Urinary bladder (tissue), 4 donors: ENCODE results near the gene SCN3B. TPM values are rescaled to one million over a fixed set of nuclear protein-coding genes. Genes with fewer than 3 reads are reported as not detected.

Experiments
- DNase-seq: peaks from one replicate; pipeline ENCODE4 v3.0.0-alpha.2; 2015; ENCODE audit errors: extremely low spot score
- H3K27ac ChIP-seq: one replicate; pipeline ENCODE4 v1.5.1; 2013; ENCODE audit warnings: low read depth, mild to moderate bottlenecking, moderate library complexity
- H3K36me3 ChIP-seq: one replicate; pipeline ENCODE4 v1.6.1; 2013; ENCODE audit warnings: mild to moderate bottlenecking, moderate library complexity; ENCODE audit not compliant: insufficient read depth
- H3K4me1 ChIP-seq: one replicate; pipeline ENCODE4 v1.6.1; 2013; ENCODE audit warnings: mild to moderate bottlenecking, moderate library complexity; ENCODE audit not compliant: insufficient read depth
- H3K4me3 ChIP-seq: one replicate; pipeline ENCODE4 v1.5.1; 2013; ENCODE audit warnings: low read depth, low read length
- WGBS: extraction: QIAGEN DNeasy Blood & Tissue Kit; methylation state at CpG from one replicate; pipeline ENCODE4 v1.1.7; 2013; 5-methylcytosine and 5-hydroxymethylcytosine counted together
- polyA plus RNA-seq: library from polyadenylated mRNA; stranded (reverse); fragments of 200-250 nt; gene quantifications from one replicate; pipeline ENCODE4 v1.2.3, GENCODE V29; 2013
- total RNA-seq: library from RNA; depleted of rRNA; stranded (reverse); fragments of >200 nt; gene quantifications from one replicate; pipeline ENCODE4 v1.2.3, GENCODE V29; 2014
- donor health status: healthy with polysubstance abuse.
- donor health status: healthy.

The SCN3B gene, protein sequence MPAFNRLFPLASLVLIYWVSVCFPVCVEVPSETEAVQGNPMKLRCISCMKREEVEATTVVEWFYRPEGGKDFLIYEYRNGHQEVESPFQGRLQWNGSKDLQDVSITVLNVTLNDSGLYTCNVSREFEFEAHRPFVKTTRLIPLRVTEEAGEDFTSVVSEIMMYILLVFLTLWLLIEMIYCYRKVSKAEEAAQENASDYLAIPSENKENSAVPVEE
- total RNA-seq (5.6 TPM), polyA plus RNA-seq (2.3 TPM)

DNA sequence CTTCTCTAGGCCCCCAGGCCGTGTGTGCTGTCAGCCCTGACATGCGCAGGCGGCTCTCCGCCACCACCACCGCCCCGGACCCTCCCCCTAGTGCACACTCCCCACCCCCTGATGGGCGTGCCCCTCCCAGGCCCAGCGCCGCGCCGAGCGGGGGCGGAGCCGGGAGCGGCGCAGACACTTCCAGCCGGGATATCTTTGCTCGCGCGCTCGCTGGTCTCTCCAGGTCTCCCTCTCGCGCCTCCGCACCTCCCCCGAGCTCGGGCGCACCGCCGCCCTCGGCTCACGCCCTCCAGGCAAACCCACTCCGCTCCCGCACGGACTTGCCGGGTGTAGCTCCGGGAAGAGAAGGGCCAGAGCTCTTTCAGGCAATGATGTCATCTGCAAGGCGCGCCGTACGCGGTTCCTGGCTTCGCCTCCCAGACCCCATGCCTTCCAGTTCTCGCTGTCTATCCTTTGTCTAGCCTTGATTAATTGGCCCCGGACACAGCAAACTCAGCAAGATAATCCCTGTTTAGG is at the start of gene SCN3B:
Gene SCN3B, minus strand, starts transcription at position 59 of the 516 bp plus-strand sequence. CDS start 823 bp downstream, outside the sequence.
- Histone ChIP-seq H3K4me1 (no peaks in the 10 kb centered on the region), H3K27ac (peak within 1 kb of the TSS; percentile 11), H3K36me3 (no peaks in the 10 kb centered on the region), H3K4me3 (peak within 1 kb of the TSS; percentile 44)
- peak; percentile 62 for DNase-seq
- WGBS, result 1% methylated on average over 44 of the region's 44 CpGs

DNA sequence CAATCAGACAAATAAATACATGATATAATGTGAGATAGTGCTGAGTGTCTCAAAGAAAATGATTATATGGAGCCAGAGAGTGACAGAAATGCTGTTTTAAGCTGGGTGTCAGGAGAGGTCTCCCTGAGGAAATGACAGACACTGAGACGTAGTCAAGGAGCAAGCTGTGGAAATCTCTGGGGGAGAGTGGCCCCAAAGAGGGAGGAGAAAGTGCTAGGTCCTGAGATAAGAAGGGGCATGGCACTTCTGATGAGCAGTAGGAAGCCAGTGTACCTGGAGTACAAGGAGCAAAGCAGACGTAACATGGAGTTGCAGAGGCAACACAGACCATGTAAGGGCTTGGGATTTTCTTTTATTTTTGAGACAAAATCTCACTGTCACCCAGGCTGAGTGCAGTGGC is 48.3 kb upstream of the SCN3B start:
- no peak for DNase-seq
- 37% methylated on average over 2 of the region's 2 CpGs for whole genome bisulfite sequencing
- H3K27ac ChIP-seq, result no peak overlapping the region
- H3K36me3 ChIP-seq, result no peaks in the 10 kb centered on the region
- no peak overlapping the region for H3K4me3 ChIP-seq
- H3K4me1 ChIP-seq, result no peaks in the 10 kb centered on the region

DNA sequence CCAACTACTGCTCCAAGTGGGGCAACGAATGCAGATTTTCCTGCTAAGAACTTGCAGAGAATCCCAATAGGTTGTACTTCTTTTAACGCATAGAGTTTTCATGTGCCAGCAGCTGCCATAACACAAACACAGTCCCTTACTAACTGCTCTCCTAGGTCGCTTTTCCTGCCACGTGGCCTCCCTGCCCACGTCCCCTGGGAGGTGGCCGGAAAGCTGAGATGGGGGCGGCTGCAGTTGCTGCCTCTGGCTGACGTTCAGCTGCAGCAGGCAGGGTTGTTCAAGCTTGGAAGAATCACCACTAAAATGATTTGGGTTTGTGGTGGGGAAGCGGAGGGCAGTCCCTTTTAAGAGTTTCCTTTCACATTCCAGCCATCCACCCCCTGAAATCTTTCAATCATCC is 47.7 kb upstream of the SCN3B start:
- Histone ChIP-seq H3K27ac (no peak overlapping the region), H3K4me3 (no peak overlapping the region), H3K36me3 (no peaks in the 10 kb centered on the region), H3K4me1 (no peaks in the 10 kb centered on the region)
- 41% methylated on average over 9 of the region's 9 CpGs for WGBS
- no peak for DNase-seq

DNA sequence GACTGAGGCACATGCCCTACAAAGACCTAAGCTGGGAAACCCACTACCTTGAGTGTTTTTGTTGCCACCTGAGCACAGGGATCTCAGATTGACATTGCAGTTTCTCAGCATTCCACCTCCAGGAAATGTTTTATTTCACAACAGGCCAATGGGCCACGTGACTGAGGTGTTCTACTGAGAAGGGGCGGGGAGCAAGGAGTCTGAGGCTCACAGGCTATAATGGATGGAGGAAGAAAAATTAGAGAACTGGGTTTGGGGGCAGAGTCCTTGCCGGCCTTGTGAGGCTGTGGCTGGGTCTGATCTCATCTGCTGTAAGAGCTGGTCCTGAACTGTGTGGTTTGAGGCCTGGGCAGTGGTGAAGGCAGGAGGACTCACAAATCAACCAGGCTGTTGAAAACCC is 46.3 kb upstream of the SCN3B start:
- DNase-seq, result no peak
- no peaks in the 10 kb centered on the region for H3K36me3 ChIP-seq
- H3K27ac ChIP-seq, result no peak overlapping the region
- WGBS, result 78% methylated on average over 3 of the region's 3 CpGs
- no peaks in the 10 kb centered on the region for H3K4me1 ChIP-seq
- H3K4me3 ChIP-seq, result no peak overlapping the region

DNA sequence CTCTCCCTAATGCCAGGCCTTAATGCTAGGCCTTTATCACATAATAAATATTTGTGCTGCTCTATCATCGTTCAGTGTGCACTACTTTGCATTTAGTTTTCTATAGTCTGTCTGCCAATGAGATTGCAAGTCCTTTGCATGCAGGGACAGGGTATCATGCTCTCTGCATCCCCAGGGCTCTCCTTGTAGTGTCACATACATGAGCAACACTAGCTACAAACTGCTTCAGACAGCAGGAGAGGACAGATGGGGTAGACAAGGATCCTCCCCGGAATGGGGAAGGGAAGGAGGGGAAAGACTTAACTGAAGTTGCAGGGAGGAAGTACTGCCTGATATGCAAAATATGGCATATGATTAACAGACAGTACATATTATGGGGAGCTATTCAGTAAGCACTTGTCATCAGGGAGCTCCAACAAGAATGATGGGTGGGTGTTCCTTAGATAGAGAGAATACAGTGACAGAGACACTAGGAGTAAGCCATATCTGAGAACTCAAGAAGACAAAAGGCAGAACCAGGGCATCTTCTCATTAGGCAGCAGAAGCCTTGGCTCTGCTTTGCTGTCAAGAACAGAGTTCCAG is 44.2 kb upstream of the SCN3B start:
- Histone ChIP-seq H3K4me1 (no peaks in the 10 kb centered on the region), H3K27ac (no peak overlapping the region), H3K36me3 (no peaks in the 10 kb centered on the region), H3K4me3 (no peak overlapping the region)
- WGBS, result 32% methylated on average over 2 of the region's 2 CpGs
- DNase-seq, result no peak

DNA sequence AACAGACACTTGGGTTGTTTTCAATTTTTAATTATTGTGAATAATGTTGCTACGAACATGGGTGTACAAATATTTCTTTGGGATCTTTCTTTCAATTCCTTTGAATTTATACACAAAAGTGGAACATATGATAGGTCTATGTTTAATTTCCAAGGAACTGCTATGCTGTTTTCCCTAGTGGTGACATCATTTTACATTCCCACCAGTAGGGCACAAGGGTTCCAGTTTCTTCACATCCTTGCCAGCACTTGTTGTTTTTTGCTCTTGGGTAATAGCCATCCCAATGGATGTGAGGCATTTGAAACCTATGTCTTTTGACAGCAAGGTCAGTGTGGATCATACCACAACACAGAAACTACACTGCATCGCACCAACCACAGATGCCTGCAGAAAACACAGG is 41.8 kb upstream of the SCN3B start:
- H3K36me3 ChIP-seq, result no peaks in the 10 kb centered on the region
- whole genome bisulfite sequencing, result 87% methylated on average over 2 of the region's 2 CpGs
- no peak overlapping the region for H3K27ac ChIP-seq
- H3K4me3 ChIP-seq, result no peak overlapping the region
- H3K4me1 ChIP-seq, result no peaks in the 10 kb centered on the region
- no peak for DNase-seq

DNA sequence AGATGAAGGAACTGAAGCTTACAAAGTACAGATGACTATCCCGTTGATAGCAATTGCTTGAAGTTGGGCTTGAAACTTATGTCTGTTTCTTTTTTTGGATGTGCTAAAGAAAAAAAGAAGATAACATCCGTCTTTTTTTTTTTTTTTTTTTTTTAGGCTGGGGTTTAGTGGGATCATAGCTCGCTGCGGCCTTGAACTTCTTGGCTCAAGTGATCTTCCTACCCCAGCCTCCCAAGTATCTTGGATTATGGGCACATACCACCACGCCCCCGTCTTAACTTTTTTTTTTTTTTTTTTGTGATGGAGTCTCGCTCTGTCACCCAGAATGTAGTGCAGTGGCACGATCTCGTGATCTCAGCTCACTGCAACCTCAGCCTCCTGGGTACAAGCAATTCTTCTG is 40.8 kb upstream of the SCN3B start:
- no peak for DNase-seq
- Histone ChIP-seq H3K36me3 (no peaks in the 10 kb centered on the region), H3K27ac (no peak overlapping the region), H3K4me3 (no peak overlapping the region), H3K4me1 (no peaks in the 10 kb centered on the region)
- WGBS, result 68% methylated on average over 9 of the region's 9 CpGs

DNA sequence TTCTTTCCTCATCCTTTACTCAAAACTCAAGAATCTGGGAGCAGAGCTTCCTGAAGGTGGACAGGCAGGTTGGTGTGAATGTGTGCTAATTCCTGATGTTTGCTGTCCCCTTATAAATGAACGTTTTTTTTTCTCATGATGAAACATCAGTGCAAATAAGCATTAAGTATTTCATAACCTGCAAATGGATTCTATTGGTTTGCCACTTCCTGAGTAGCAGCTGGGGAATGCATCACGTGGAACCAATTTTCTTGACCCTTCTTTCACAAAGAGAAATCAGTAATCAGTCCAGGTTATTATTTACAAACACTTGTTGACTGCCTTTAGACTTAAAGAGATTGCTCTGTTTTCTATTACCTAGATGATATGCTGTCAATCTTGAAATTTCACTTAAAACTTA is 40.1 kb upstream of the SCN3B start:
- Histone ChIP-seq H3K4me1 (no peaks in the 10 kb centered on the region), H3K36me3 (no peaks in the 10 kb centered on the region), H3K4me3 (no peak overlapping the region), H3K27ac (no peak overlapping the region)
- 51% methylated on average over 2 of the region's 2 CpGs for WGBS
- no peak for DNase-seq

DNA sequence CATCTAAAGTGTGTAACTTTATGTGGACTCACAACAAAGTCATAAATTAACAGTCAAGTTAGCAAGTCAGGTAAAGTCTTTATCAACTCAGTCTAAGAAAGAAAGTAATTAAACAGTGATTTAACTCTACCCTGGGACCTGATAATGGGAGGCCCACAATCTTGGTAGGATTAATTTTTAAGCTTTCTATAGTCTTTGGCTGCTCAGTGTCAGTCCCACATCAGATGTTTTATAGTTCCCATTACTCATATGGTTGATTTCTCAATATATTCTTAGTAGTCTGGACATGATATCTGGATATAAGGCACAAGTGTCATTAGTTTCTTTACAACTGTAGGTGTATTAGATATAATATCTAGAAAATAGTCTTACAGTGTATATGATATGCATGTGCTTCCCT is 38.5 kb upstream of the SCN3B start:
- H3K36me3 ChIP-seq, result no peaks in the 10 kb centered on the region
- H3K27ac ChIP-seq, result no peak overlapping the region
- H3K4me3 ChIP-seq, result no peak overlapping the region
- DNase-seq, result no peak
- H3K4me1 ChIP-seq, result no peaks in the 10 kb centered on the region

DNA sequence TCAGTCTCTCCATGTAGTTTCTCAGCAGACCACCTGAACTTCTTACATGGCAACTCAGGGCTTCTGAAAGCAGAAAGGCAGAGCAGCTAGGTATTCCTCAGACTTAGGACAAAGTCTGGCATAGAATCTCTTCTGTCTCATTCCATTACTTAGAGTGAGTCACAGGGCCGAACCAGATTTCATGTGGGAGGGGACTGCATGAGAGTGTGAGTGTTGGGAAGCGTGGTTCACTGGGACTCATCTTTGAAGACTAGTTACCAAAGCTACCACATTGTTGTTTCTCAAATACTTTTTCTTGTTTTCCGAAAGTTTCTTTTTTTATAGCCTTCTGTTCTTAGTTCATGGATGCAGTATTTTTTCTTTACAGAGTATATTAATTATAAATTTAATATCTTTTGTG is 36.1 kb upstream of the SCN3B start:
- Histone ChIP-seq H3K36me3 (no peaks in the 10 kb centered on the region), H3K4me3 (no peak overlapping the region), H3K27ac (no peak overlapping the region), H3K4me1 (no peaks in the 10 kb centered on the region)
- no peak for DNase-seq
- 74% methylated on average over 3 of the region's 3 CpGs for WGBS

DNA sequence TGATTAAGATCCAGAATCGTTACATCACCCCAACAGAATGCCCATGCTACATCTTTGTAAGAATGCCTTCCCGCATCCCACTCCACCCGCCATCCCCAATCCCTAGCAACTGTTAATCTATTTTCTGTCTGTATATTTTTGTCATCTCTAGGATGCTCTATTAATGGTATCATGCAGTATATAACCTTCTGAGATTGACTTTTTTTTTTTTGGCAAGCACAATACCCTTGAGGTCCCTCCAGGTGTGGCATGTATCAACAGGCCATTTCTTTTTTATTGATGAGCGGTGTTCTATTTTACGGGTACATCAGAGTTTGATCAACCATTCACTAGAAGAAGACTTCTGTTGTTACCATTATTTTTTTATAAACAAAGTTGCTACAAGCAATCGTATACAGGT is 30.2 kb upstream of the SCN3B start:
- no peak for DNase-seq
- H3K36me3 ChIP-seq, result no peaks in the 10 kb centered on the region
- no peak overlapping the region for H3K27ac ChIP-seq
- no peaks in the 10 kb centered on the region for H3K4me1 ChIP-seq
- H3K4me3 ChIP-seq, result no peak overlapping the region
- 91% methylated on average over 6 of the region's 6 CpGs for WGBS

DNA sequence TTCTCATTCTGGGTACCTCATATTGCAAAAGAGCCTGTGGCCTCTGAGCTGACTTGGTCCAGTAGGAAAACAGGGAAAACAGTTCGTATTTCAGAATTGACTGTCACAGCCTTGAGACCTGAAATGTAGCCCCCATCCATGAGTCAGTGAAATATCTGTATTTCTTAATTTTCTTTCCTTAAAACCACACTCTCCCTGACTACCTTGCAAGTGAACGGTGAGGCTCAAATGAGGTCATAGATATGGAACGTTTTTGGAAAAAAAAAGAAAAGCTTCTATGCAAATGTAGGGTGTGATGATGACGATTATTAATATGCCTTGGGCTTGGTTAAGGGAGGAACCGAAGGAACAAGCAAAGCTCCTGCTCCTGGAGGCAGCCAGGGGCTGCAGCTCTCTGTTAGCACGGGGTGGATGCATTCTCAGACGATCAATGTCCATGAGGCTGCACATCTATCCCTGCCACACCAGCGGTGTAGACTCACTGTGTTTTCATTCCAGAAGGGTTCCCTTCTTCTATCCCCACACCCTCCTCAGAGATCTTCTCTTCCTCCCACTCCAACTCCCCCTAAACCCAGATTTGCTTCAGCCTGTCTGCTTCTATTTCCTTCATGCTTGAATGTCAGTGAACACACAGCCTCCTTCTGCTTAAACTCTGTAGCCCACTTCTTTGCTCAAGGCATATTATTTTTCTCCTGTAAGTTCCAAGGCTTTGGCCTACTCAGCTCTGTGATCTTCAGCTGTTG is 29.2 kb upstream of the SCN3B start:
- H3K4me3 ChIP-seq, result no peak overlapping the region
- H3K27ac ChIP-seq, result no peak overlapping the region
- no peaks in the 10 kb centered on the region for H3K4me1 ChIP-seq
- H3K36me3 ChIP-seq, result no peaks in the 10 kb centered on the region
- 62% methylated on average over 8 of the region's 8 CpGs for WGBS
- no peak for DNase-seq

DNA sequence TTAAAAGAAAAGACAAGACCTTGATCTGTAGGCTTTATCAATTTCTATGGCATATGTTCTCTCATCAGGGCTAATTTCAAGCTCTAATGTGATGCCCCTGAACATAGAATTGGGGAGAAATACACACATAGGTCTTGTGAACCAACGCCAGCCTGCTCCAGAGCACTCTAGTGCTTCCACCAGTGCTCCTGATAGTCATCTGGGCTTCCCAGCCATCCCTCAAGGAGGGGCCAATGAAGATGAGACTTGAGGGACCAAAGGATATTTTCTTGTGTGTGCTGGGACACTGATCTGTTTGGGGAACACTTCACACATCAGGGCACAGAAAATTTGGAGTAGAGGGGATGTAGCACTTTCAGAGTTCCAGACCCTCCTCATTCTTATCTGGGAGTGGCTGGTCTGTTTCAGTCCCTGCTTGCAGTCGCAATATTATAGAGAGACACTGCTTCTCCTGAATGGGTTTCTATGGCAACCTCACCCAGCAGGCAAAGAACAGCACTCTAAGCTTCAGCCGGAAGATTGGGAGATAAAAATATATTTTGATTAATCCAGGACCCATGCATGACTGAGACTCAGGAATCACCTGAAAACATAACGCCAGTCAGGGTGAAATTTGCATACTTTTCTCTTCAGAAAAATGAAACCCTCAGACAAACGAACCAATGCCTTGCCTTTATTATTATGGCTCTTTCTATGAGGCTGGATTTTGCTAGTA is 28.4 kb upstream of the SCN3B start:
- Histone ChIP-seq H3K4me3 (no peak overlapping the region), H3K36me3 (no peaks in the 10 kb centered on the region), H3K27ac (no peak overlapping the region), H3K4me1 (no peaks in the 10 kb centered on the region)
- 45% methylated on average over 5 of the region's 5 CpGs for WGBS
- peak; percentile 10 for DNase-seq
